SIG-M5 treated with dmso at 0.1 percent for 504 hours (cell line): ENCODE results near the gene TMEM127.
A peak's percentile ranks its signal among the peaks of the same experiment; 100 is the strongest.
"Not testable (repeated sequence)": the region's sequence is repeated elsewhere in the genome, so short reads cannot be mapped to it uniquely, and the experiment has no call there.

Experiments used
- DNase-seq: peaks from one replicate; lab custom pipeline; 2025; ENCODE audit not compliant: unreplicated experiment; lab: John Stamatoyannopoulos, UW

TMEM127 gene, protein sequence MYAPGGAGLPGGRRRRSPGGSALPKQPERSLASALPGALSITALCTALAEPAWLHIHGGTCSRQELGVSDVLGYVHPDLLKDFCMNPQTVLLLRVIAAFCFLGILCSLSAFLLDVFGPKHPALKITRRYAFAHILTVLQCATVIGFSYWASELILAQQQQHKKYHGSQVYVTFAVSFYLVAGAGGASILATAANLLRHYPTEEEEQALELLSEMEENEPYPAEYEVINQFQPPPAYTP

DNA sequence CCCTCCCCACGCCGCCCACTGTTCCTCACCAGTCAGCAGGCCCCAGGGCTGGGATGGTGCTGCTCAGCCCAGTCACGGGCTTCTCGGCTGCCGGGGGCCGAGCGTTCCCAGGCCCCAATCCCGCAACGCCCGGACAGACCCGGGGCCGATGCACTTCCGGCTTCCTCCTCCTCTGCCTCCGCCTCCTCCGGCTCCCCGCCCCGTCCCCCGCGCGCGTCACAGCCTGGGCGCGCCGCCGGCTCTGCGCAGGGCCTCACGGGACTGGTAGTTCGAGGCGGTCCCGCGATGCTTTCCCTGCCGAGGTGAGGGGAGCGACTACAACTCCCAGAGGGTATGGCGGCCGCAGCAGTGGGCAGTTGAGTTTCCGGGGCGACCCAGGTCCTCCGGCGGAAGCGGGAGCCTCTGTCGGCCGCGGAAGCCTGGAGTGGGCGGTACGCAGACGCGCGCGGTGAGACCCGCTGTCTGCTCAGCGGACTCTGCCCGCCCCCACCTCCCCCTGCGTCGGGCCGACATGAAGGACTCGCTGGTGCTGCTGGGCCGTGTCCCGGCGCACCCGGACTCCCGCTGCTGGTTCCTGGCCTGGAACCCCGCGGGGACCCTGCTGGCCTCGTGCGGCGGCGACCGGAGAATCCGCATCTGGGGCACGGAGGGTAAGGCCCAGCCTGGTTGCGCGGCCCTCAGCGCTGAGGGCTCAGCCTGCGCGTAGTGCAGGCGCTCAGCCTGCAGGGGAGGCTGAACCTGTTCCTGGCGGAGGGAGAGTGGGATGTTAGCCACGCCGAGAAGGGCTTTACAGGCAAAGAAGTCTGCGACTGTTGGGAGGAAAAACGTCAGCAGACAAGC is at the start of gene TMEM127, which contains the start of gene CIAO1:
Gene TMEM127, minus strand, starts transcription at position 158 of the 840 bp plus-strand sequence. CDS start 616 bp downstream, outside the sequence.
Gene CIAO1, plus strand, starts transcription at position 386 of the 840 bp plus-strand sequence. Its CDS starts 126 bp downstream, at position 512.
- peak; percentile 98 for DNase-seq

DNA sequence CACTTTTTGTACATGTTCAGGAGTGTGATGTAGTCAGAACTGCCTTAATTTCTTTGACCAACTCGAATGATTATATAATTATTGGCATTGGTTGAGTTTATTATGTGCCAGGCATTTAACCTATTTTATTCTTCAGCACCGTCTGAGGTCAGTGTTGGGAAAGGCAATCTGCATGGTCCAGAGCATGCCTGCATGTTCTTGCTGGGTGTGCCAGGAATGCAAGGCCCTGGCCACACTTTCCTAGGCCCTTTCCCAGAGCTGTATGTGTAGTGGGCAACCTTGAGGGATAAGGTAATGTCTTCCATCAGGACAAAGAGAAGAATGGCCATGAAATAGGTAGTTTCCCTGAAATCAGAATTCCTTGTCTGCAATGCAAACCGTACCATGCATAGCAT is 49.2 kb upstream of the TMEM127 start:
- DNase-seq = no peak

DNA sequence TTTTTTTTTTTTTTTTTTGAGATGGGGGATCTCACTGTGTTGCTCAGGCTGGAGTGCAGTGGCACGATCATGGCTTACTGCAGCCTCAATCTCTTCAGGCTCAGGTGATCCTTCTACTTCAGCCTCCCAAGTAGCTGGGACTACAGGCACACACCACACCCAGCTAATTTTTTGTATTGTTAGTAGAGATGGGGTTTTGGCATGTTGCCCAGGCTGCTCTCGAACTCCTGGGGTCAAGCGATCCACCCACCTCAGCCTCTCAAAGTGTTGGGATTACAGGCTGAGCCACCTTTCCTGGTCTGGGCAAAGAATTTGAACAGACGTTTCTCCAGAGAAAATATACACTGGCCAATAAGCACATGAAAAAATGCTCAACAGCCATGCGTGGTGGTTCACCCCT is 42.5 kb upstream of the TMEM127 start:
- no peak for DNase-seq

DNA sequence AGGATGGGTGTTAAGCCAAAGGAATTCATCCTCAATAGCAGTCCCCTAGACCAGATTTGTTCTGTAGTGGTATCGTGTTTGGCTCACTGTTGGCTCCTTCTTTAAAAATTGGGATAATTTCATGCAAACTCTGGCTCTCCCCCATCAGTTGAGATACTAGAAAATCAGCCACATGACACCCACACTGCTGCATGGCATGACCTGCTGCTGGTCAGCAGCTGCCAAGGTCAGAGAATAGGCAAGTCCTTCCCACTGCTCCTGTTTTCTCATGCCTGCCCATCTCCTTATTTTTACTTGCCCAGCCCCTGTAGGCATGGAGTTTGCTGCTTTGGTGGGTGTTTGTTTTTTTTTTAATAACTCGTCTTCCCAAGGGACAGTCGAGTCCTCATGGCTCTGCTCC is 40.6 kb upstream of the TMEM127 start:
- no peak for DNase-seq

DNA sequence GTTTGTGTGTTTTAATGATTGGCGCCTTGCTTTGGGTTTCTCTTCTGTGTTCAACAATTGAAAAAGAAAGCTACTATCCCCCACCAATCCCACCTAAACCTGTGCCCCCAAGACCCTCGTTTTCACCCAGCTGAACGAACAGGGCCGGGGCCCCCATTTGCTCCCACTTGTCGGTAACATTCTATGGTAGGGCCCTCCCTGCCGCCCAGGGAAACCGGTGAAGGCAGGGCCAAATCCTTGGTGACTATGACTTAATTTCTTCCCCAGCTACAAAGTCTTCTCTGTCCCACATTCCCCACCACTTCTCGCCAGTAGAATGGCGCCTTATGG is 40.1 kb upstream of the TMEM127 start:
- no peak for DNase-seq

DNA sequence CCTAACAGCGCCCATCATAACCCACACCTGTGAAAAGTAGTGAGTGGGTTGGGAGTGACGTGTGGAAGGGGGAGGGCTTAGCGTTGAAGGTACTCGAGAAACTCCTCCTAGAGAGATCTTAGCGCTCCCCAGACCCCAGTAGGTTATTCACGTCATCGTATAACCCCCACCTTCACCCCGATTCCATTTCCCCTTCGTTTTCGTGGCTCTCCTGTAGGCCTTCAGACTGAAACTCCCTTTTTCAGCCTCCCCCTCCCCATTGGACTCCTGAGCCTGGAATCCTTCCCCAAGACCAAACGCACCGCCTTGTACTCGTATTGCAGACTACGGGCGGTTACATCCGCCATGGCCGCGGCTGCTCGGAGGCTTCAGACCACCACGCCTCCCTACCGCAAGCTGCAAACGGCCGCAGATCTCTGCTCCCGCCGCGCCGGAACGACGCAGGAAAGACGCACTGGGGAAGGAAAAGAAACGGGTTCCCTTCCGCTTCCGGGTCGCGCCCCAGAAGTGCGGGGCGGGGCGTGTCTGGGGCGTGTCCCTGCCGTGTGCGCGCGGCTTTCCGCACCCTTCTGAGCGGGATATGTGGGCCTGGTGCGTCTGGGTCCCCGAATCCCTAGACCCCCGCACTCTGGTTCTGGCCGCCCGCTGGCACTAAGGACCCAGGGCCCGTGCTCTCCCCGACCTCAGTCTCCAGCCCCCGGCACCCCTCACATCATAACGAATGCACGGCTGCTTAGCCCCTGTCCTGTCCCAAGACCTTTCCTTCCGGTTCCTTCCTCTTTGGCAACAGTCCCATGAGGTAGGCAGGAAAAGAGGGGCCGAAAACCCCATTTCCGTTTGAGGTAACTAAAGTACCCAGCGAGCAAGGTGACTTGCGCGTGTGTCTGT is 39.5 kb upstream of the TMEM127 start, which contains the start of gene SNRNP200:
Gene SNRNP200, minus strand, starts transcription at position 456 of the 888 bp plus-strand sequence. Its CDS starts 109 bp downstream, at position 347.
- DNase-seq = peak; percentile 94

DNA sequence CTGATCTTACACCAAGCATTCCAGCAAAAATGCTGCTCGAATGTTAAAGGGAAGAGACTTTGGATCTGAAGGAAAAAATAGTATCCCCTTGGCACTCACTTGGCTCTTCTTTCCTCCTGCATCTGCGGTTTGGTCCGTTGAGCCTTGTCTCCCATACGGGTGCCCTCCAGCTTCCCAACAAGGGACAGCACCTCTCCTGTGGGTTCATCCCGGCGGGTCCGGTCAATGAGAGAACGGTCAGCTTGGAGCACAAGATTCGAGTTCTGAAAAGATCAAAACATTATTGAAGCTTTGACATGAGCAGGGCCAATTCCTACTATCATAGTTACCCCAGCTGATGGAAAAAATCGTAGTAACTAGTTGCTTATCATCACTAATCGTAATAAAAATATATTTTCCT is 38.8 kb upstream of the TMEM127 start:
- DNase-seq = no peak

DNA sequence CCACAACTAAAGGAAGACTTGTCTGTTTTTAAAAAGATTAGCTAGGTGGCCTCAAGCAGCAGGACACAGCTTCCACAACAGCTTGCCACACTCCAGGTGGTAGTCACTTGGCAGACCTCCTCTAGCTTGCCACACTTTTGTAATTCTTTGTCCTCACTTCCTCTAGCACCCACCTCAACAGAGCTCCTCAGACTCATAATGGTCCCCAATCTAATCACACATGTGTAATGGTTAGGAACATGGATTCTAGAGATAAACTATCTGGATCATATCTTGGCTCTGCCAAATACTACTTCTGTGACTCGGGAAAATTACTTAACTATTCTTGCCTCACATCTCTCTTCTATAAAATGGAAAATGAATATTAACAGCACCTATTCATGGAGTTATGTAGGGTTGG is 36.1 kb upstream of the TMEM127 start:
- DNase-seq = no peak

DNA sequence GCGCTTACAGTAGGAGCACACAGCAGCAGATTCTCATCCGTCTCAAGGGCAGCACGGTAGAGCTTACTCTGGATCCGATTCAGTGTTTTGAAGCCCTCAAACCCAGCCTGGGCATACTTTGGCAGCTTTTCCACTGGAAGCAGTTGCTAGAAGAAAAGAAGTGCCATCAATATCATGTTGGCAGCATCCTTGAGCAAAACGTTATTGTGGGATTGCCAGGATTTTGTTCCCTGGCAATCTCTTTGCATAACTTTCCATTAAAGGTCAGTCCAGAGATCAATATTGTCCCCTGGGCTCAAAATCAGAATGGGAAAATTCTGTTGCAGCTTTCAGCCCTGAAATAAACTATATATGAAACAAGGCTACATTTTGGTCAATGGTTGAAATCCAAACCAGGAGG is 31.1 kb upstream of the TMEM127 start:
- DNase-seq = no peak

DNA sequence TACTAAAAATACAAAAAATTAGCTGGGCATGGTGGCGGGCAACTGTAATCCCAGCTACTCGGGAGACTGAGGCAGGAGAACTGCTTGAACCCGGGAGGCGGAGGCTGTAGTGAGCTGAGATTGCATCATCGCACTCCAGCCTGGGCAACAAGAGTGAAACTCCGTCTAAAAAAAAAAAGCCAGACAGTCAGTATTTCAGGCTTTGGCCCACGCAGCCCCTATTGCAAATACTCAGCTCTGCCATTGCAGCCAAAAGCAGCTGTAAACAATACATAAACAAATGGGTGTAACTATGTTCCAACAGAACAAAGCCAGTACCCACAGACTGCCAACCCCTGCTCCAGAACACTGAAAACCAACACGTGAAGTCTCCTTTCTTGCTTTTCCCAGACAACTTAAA is 28.5 kb upstream of the TMEM127 start:
- not testable (repeated sequence) for DNase-seq

DNA sequence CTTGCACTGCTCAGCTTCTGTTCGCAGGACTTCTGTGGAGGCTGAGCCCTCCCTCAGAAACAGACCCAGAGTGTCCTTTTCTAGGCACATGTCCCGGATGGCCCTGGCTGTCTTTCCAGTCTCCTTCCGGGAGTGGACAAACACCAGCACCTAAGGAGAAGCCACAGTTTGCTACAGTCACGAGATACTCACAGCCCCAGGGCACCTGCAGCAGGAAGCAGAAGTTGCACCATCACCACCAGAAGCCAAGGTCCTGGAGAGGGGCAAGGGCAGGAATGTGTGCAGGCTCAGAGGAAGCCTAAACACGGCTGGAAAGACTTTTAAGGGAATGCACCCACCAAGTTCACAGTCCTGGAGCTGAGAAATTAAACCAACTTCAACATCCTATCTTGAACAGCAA is 26.0 kb upstream of the TMEM127 start:
- DNase-seq = no peak

DNA sequence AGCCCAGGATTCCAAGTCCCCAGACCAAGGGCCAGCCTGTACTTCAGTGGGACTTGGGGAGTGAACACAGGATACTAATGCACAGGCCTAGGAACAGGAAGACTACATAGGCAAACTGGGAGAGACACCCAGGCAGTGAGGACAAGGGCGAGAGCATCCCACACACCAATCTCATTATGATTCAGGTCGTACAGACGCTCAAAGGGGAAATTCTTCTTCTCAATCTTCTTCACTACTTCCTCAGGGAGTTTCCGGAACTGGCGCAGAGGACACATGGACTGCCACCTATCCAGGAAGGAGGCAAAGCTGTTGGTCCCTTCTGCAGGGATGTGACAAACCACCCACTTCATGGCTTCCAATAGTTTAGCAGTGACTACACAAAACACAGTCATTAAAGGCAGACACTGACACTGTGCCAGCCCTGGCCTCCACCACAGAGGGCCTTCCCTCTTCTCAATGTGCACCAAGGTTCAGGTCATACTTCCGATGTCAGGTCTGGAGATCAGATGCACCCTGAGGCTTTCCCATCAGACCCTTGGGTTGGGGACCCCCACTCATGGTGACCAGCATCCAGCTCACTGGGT is 21.6 kb upstream of the TMEM127 start:
- DNase-seq = no peak

DNA sequence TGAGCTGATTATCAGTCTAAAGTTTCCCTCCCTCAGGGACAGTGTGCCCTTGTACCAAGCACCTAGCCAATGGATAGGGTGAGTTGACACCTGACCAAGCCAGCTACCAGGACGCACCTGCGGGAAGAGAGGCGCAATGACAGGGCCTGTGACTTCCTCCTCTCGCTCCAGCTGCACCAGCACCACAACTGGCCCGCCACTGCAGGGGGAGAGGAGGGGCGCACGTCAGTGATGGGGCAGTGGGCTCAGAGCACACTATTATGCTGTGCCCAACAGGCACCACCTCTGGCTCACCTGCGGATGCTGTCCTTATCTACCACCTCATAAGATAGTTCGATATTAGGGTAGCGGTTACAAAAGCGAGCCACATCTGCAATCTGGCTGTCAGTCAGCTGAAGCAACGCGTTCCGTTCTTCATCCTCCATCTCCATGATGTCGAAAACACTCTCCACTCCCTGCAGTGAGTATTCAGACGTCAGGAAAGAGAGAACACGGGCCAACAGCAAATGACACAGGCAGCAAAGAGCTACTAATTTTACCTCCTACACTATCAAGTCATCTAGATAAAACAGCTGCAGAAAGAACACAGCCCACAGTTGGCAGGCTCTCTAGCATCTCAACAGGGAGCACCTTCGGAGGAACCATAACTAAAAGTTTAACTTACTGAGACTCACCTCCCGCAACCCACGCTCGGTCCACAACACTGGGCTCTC is 11.1 kb upstream of the TMEM127 start:
- no peak for DNase-seq

DNA sequence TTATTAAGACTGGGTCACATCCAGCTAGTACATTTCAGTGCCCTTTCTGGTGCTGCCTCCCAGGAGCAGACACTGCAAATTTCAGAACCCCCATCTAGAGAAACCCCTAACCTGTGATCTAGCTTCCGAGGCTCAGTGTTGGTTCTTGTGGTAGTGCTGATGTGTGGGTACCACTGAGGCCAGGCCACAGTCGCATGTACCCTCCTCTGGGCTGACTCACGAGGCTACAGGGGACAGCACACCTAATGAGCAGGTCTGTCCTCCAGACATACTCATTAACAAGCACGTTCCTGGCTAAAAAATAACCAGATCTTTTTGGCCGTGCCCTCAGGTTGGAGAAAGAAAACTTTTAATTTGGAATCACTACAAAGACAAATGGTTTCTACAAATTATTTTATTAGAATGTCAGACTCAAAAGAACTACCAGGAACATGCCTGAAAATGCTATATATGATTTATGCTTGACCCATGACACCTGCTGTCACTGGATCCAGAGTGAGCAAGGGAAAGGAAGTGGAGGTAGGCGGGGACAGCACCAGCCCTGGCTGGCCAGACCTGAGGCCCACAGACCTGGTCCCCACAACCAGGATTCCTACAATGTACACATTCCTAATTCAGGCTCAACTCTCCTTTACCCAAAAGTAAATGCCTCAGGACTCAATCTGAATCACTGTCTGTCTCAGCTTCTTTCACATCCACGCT is 8.7 kb upstream of the TMEM127 start:
- DNase-seq = no peak

DNA sequence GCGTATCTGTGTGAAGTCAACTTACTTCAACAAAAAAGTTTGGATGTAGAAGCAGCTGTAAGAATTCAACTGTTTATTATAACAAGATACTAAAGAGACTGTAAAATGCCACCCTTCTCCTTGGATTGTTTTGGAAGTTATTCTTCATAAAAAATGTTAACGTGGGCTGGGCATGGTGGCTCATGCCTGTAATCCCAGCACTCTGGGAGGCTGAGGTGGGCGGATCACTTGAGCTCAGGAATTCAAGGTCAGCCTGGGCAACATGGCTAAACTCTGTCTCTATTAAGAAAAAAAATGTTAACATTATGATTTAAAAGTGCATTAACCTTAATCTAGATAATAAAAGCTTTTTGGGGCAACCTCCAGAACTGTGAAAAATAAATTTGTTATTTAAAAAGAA is 8.0 kb upstream of the TMEM127 start:
- no peak for DNase-seq

DNA sequence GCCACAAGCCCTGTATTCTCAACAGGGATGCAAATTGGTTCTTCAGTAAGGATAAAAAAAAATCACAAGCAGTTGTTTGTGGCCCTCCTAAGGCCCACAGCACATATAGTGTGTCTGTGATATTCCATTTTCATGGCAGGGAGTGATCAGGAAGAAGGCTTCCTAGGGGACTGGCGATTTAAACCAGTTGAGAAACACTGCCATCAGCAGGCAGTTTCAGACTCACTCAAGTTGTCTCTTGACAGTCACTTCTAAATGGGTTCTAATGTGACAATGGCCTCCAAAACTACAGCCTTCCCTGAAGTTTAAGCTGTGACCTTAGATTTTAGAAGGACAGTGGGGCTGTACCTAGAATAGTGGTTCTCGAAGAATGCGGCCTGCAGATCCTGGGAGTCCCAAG is 6.2 kb upstream of the TMEM127 start:
- DNase-seq = no peak

DNA sequence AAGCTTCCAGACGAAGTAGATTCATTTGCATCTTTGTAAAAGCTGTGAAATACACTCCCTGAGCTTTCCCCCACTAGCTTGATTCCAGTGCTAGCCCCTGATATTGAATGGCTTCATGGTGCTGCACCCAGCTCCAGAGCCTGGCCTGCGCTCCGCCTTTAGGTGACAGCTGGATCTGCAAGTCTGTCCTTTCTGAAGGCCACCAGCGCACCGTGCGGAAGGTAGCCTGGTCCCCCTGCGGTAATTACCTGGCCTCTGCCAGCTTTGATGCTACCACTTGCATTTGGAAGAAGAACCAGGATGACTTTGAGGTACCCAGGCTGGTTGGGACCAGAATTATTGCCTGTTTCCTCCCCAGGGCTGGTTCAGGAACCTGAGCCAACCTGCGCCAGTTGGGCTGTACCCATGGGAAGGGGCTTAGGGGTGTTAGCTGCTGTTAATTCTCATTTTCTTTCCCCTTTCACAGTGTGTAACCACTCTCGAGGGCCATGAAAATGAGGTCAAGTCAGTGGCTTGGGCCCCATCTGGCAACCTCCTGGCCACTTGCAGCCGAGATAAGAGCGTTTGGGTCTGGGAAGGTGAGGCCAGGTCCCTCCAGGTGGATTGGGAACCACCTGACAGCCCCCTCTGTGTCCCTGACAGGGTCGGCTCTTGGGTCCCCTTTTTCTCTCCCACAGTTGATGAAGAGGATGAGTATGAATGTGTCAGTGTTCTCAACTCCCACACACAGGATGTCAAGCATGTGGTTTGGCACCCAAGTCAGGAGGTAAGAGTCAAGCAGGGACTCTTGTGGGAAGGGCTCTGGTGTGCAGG is 1.6 kb upstream of the TMEM127 start:
- DNase-seq = peak; percentile 66

DNA sequence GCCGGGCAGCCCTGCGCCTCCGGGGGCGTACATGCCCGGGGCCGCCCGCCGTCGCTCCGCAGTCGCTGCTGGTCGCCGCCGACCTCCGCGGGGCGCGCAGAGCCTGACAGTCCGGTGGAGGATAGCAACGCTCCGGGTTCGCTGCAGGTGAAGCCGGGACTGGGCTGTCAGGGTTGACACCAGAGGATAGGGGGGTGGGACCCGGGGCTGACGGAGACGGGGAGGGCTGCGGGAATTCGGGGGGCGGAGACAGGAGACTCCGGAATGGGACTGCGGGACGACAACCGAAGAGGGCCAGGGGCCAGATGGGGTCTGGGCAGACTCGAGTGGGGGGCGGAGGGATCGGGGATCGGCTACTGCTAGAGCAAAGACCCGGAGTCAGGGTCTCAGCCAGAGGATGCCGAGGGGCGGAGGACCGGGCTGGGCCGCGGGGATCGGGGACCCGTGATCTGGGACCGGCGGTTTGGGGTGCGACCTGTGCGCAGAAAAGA is 403 bp downstream of the TMEM127 start:
- DNase-seq = peak; percentile 49
